Cardiac muscle cell (in vitro differentiated cells and primary cell): Measurements from ENCODE around the gene VSIG4. TPM values are rescaled to one million over a fixed set of nuclear protein-coding genes. Genes with fewer than 3 reads are reported as not detected.

Experiments
- DNase-seq, 2 donors: peaks; one replicate each; pipeline versions ENCODE4 v3.0.0 to v3.0.0-alpha.2; 2010 to 2017; ENCODE audit warnings: low read depth in 1 of 2, low spot score in 1 of 2
- H3K27ac ChIP-seq: fragments of 200-600 bp; sonication (generic); 2 replicates; pipeline ENCODE4 v1.5.1; 2016
- H3K27me3 ChIP-seq: fragments of 200-600 bp; sonication (generic); 2 replicates; pipeline ENCODE4 v1.6.0; 2016; ENCODE audit warnings: control low read depth
- H3K36me3 ChIP-seq: fragments of 200-600 bp; sonication (generic); 2 replicates; pipeline ENCODE4 v1.5.1; 2016; ENCODE audit warnings: control low read depth
- H3K4me1 ChIP-seq: fragments of 200-600 bp; sonication (generic); 2 replicates; pipeline ENCODE4 v1.8.1; 2017; ENCODE audit warnings: low read depth, mild to moderate bottlenecking, mixed run types
- H3K4me3 ChIP-seq: fragments of 200-600 bp; sonication (generic); 2 replicates; pipeline ENCODE4 v1.5.1; 2016; ENCODE audit warnings: mild to moderate bottlenecking
- H3K9me3 ChIP-seq: fragments of 200-600 bp; sonication (generic); 2 replicates; pipeline ENCODE4 v1.5.1; 2017; ENCODE audit warnings: low read depth, mild to moderate bottlenecking, control low read depth
- CTCF ChIP-seq: IDR thresholded peaks from 2 replicates; pipeline ENCODE4 v1.5.1; 2012; ENCODE audit warnings: low read depth, mild to moderate bottlenecking, low read length
- polyA plus RNA-seq: library from polyadenylated mRNA; unstranded; fragments of >200 nt; fragmentation: Nextera tagmentation; extraction: Ambion mirVana; gene quantifications from 2 replicates; pipeline ENCODE4 v1.2.1, GENCODE V29; 2016
- total RNA-seq: library from RNA; depleted of rRNA; stranded (reverse); fragments of >200 nt; gene quantifications from 2 replicates; pipeline ENCODE4 v1.2.3, GENCODE V29; 2016

Gene VSIG4
- total and polyA plus RNA-seq, 2 experiments from 2014 or later: not detected

GRCh38 chrX:65993915-65994460, 45.9 kb downstream of the VSIG4 start:
- DNase-seq: no peak
- H3K4me1 ChIP-seq: no peaks in the 10 kb centered on the region
- H3K9me3 ChIP-seq: peaks cover 4% of the 10 kb centered on the region
- H3K27ac ChIP-seq: no peak overlapping the region
- no peaks in the 10 kb centered on the region for H3K27me3 ChIP-seq
- no peak overlapping the region for H3K4me3 ChIP-seq
- H3K36me3 ChIP-seq: no peaks in the 10 kb centered on the region
- no peak for TF ChIP-seq CTCF

- H3K4me3 ChIP-seq: no peak overlapping the region
- H3K36me3 ChIP-seq: no peaks in the 10 kb centered on the region
- TF ChIP-seq CTCF: no peak
- H3K4me1 ChIP-seq: no peaks in the 10 kb centered on the region
- peaks cover 4% of the 10 kb centered on the region for H3K9me3 ChIP-seq
- no peaks in the 10 kb centered on the region for H3K27me3 ChIP-seq
- no peak overlapping the region for H3K27ac ChIP-seq
- DNase-seq: no peak
Measured at GRCh38 chrX:65993332-65993731, 46.5 kb downstream of the VSIG4 start.

- DNase-seq: no peak
- Histone ChIP-seq H3K27ac (no peak overlapping the region), H3K4me1 (no peaks in the 10 kb centered on the region), H3K36me3 (no peaks in the 10 kb centered on the region), H3K9me3 (peaks cover 4% of the 10 kb centered on the region), H3K4me3 (no peak overlapping the region), H3K27me3 (no peaks in the 10 kb centered on the region)
- TF ChIP-seq CTCF: no peak
Measured at GRCh38 chrX:65990702-65991101, 49.2 kb downstream of the VSIG4 start.

GRCh38 chrX:65987811-65988210, 52.1 kb downstream of the VSIG4 start:
- no peak for DNase-seq
- no peak for TF ChIP-seq CTCF
- peaks cover 4% of the 10 kb centered on the region for H3K9me3 ChIP-seq
- no peak overlapping the region for H3K4me3 ChIP-seq
- H3K36me3 ChIP-seq: no peaks in the 10 kb centered on the region
- H3K4me1 ChIP-seq: no peaks in the 10 kb centered on the region
- H3K27me3 ChIP-seq: no peaks in the 10 kb centered on the region
- no peak overlapping the region for H3K27ac ChIP-seq

- peak; percentile 52 for TF ChIP-seq CTCF
- no peaks in the 10 kb centered on the region for H3K9me3 ChIP-seq
- H3K27me3 ChIP-seq: no peaks in the 10 kb centered on the region
- H3K4me1 ChIP-seq: no peaks in the 10 kb centered on the region
- no peak overlapping the region for H3K4me3 ChIP-seq
- no peak overlapping the region for H3K27ac ChIP-seq
- H3K36me3 ChIP-seq: no peaks in the 10 kb centered on the region
- DNase-seq: peak; percentile 64 to 69
Measured at GRCh38 chrX:65985922-65986588, 53.8 kb downstream of the VSIG4 start.
